ENCODE measurements around the gene CACNA1D. TPM values are rescaled to one million over a fixed set of nuclear protein-coding genes. Genes with fewer than 3 reads are reported as not detected.

The CACNA1D gene
- total and polyA plus RNA-seq, 9 of the 15 experiments (the other 6 are each of a cell fraction or from before 2014, with no cell fraction given): 0.29 TPM; not detected in 8

- no peak for TF ChIP-seq ZNF318 (IDR thresholded peaks at IDR 0.05; ENCODE audit: borderline replicate concordance in 1 of 2, low read depth in 1 of 2)
- TF ChIP-seq JUNB (CRISPR knock-in tag; conservative IDR thresholded peaks at IDR 0.05): no peak
- TF ChIP-seq KLF1 (tag; IDR thresholded peaks at IDR 0.05): no peak
- no peak for TF ChIP-seq POLR3G (IDR thresholded peaks at IDR 0.05; ENCODE audit: extremely low read depth, insufficient read length, insufficient replicate concordance)
- TF ChIP-seq RAD21 (CRISPR knock-in tag; conservative IDR thresholded peaks at IDR 0.05 in 1 of 2, IDR thresholded peaks at IDR 0.05 in 1 of 2): no peak
Observed at GRCh38 chr3:53748512-53749271, 254.3 kb downstream of the CACNA1D start (continued).

Data from K562 (cell line).